ENCODE results near the gene EXOC8.

The EXOC8 gene

GRCh38 chr1:231363624-231364023 is 26.0 kb upstream of the EXOC8 start:
- DNase-seq (ENCODE audit: low read depth) = no peak
- TF ChIP-seq, protein P1, sequence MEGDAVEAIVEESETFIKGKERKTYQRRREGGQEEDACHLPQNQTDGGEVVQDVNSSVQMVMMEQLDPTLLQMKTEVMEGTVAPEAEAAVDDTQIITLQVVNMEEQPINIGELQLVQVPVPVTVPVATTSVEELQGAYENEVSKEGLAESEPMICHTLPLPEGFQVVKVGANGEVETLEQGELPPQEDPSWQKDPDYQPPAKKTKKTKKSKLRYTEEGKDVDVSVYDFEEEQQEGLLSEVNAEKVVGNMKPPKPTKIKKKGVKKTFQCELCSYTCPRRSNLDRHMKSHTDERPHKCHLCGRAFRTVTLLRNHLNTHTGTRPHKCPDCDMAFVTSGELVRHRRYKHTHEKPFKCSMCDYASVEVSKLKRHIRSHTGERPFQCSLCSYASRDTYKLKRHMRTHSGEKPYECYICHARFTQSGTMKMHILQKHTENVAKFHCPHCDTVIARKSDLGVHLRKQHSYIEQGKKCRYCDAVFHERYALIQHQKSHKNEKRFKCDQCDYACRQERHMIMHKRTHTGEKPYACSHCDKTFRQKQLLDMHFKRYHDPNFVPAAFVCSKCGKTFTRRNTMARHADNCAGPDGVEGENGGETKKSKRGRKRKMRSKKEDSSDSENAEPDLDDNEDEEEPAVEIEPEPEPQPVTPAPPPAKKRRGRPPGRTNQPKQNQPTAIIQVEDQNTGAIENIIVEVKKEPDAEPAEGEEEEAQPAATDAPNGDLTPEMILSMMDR (IDR thresholded peaks at IDR 0.05; ENCODE audit: low read depth, low read length, missing control alignments) = no peak
- no peak overlapping the region for H3K4me3 ChIP-seq (ENCODE audit: low read depth, low read length)

GRCh38 chr1:231362325-231362724 is 24.7 kb upstream of the EXOC8 start:
- DNase-seq (ENCODE audit: low read depth) = no peak
- no peak overlapping the region for H3K4me3 ChIP-seq (ENCODE audit: low read depth, low read length)
- TF ChIP-seq, protein P1 (IDR thresholded peaks at IDR 0.05; ENCODE audit: low read depth, low read length, missing control alignments) = no peak

DNA sequence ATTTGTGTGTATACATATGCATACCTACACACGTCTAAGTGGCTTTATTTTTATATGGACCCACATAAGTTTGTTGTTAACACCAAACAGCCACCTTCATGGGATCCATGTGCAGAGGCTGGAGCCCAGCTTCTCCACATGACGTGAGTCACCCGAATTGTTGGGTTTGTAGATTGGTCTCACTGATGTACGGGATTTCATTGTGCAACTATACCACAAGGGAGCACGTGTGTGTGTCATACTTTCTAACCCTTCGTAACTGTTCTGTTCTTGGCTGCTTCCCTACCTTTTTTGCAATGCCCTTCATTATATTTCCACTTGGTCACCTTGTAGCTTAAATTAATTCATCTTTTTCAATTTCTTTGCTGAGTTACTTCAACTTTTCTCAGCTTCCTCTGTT is 21.5 kb upstream of the EXOC8 start:
- no peak overlapping the region for H3K4me3 ChIP-seq (ENCODE audit: low read depth, low read length)
- no peak for DNase-seq (ENCODE audit: low read depth)
- TF ChIP-seq, protein P1 (IDR thresholded peaks at IDR 0.05; ENCODE audit: low read depth, low read length, missing control alignments) = no peak

GRCh38 chr1:231357831-231358354 is 20.2 kb upstream of the EXOC8 start:
- TF ChIP-seq, protein P1 (IDR thresholded peaks at IDR 0.05; ENCODE audit: low read depth, low read length, missing control alignments) = peak; percentile 64
- no peak for DNase-seq (ENCODE audit: low read depth)
- no peak overlapping the region for H3K4me3 ChIP-seq (ENCODE audit: low read depth, low read length)

- TF ChIP-seq, protein P1 (IDR thresholded peaks at IDR 0.05; ENCODE audit: low read depth, low read length, missing control alignments) = no peak
- H3K4me3 ChIP-seq (ENCODE audit: low read depth, low read length) = no peak overlapping the region
- DNase-seq (ENCODE audit: low read depth) = no peak
These were observed 19.6 kb upstream of the EXOC8 start for GRCh38 chr1:231357187-231357772.

GRCh38 chr1:231355171-231355570 is 17.5 kb upstream of the EXOC8 start:
- DNase-seq (ENCODE audit: low read depth) = no peak
- TF ChIP-seq, protein P1 (IDR thresholded peaks at IDR 0.05; ENCODE audit: low read depth, low read length, missing control alignments) = no peak
- H3K4me3 ChIP-seq (ENCODE audit: low read depth, low read length) = no peak overlapping the region

Measured in GM12864 (cell line).